PFSK-1 (cell line): Measurements from ENCODE around the gene EXOSC7.

Experiments
- SIN3A ChIP-seq: IDR thresholded peaks from 2 replicates; pipeline ENCODE4 v1.6.1; 2012; ENCODE audit warnings: mild to moderate bottlenecking, low read length, moderate library complexity, borderline replicate concordance; ENCODE audit not compliant: insufficient read depth
- TF ChIP-seq, protein P1 (sequence below), 2 experiments: IDR thresholded peaks; 2 replicates each; pipeline versions ENCODE4 v1.6.1 to v1.8.0; 2011 to 2012; ENCODE audit warnings: low read depth in 2 of 2, low read length in 2 of 2, control low read depth in 1 of 2, inconsistent platforms in 1 of 2, mild to moderate bottlenecking in 1 of 2, moderate library complexity in 1 of 2; ENCODE audit not compliant: insufficient read depth in 1 of 2

GRCh38 chr3:44927371-44927770 is 48.7 kb upstream of the EXOSC7 start:
- no peak for TF ChIP-seq SIN3A
- TF ChIP-seq, protein P1, sequence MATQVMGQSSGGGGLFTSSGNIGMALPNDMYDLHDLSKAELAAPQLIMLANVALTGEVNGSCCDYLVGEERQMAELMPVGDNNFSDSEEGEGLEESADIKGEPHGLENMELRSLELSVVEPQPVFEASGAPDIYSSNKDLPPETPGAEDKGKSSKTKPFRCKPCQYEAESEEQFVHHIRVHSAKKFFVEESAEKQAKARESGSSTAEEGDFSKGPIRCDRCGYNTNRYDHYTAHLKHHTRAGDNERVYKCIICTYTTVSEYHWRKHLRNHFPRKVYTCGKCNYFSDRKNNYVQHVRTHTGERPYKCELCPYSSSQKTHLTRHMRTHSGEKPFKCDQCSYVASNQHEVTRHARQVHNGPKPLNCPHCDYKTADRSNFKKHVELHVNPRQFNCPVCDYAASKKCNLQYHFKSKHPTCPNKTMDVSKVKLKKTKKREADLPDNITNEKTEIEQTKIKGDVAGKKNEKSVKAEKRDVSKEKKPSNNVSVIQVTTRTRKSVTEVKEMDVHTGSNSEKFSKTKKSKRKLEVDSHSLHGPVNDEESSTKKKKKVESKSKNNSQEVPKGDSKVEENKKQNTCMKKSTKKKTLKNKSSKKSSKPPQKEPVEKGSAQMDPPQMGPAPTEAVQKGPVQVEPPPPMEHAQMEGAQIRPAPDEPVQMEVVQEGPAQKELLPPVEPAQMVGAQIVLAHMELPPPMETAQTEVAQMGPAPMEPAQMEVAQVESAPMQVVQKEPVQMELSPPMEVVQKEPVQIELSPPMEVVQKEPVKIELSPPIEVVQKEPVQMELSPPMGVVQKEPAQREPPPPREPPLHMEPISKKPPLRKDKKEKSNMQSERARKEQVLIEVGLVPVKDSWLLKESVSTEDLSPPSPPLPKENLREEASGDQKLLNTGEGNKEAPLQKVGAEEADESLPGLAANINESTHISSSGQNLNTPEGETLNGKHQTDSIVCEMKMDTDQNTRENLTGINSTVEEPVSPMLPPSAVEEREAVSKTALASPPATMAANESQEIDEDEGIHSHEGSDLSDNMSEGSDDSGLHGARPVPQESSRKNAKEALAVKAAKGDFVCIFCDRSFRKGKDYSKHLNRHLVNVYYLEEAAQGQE (IDR thresholded peaks at IDR 0.05; ENCODE audit: insufficient read depth in 1 of 2, low read depth in 2 of 2, low read length in 2 of 2) = no peak
